ENCODE data around the gene TNNC2. TPM values are rescaled to one million over a fixed set of nuclear protein-coding genes. Genes with fewer than 3 reads are reported as not detected.

Gene TNNC2
- total and polyA plus RNA-seq, 2 donors from 2014 or later = 1.9 TPM; not detected in 1

DNA sequence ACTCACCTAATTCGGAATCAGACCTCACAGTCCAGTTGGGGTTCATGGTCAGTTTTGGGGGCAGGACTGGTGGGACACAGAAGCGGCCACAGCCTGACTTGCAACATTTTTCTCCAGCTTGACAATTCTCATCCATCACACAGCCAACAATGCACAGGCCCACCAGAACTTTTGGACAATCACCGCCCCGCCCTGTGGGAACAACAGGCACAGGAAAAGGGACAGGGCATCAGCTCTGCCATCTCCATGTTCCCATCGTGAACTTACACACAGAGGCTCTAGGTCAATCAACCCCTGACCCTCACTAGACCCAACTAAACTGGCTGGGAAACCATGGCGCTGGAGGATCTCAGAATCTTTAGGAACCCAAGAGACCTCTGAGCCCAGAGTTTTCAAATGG is 51.7 kb downstream of the TNNC2 start:
- no peak for DNase-seq
- Histone ChIP-seq H3K36me3 (ENCODE audit: control insufficient read depth in 2 of 3, insufficient read depth in 3 of 3, low read length in 3 of 3) (no peaks in the 10 kb centered on the region), H3K4me1 (ENCODE audit: control insufficient read depth in 2 of 3, insufficient read depth in 2 of 3, low read depth in 1 of 3, low read length in 3 of 3) (peaks cover 0 to 3% (median 3%) of the 10 kb centered on the region in 3 donors), H3K27me3 (ENCODE audit: control insufficient read depth, insufficient read depth, low read length) (no peaks in the 10 kb centered on the region), H3K27ac (ENCODE audit: low read depth in 2 of 2, low read length in 2 of 2) (no peak overlapping the region), H3K9ac (ENCODE audit: low read length in 3 of 3) (no peak overlapping the region), H3K9me3 (ENCODE audit: control insufficient read depth in 2 of 3, insufficient read depth in 1 of 3, low read length in 3 of 3) (no peaks in the 10 kb centered on the region), H3K4me3 (ENCODE audit: low read length in 3 of 3) (no peak overlapping the region)
- intact Hi-C loops (cut with DNase I) = loop anchor here (10.0 kb wide), 1 partner anchor 461 kb away; no protein-coding TSS in a partner anchor
- no peak for FAIRE-seq
- TF ChIP-seq, protein P1, sequence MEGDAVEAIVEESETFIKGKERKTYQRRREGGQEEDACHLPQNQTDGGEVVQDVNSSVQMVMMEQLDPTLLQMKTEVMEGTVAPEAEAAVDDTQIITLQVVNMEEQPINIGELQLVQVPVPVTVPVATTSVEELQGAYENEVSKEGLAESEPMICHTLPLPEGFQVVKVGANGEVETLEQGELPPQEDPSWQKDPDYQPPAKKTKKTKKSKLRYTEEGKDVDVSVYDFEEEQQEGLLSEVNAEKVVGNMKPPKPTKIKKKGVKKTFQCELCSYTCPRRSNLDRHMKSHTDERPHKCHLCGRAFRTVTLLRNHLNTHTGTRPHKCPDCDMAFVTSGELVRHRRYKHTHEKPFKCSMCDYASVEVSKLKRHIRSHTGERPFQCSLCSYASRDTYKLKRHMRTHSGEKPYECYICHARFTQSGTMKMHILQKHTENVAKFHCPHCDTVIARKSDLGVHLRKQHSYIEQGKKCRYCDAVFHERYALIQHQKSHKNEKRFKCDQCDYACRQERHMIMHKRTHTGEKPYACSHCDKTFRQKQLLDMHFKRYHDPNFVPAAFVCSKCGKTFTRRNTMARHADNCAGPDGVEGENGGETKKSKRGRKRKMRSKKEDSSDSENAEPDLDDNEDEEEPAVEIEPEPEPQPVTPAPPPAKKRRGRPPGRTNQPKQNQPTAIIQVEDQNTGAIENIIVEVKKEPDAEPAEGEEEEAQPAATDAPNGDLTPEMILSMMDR (IDR thresholded peaks at IDR 0.05; ENCODE audit: borderline replicate concordance, extremely low read depth, insufficient read depth) = no peak

DNA sequence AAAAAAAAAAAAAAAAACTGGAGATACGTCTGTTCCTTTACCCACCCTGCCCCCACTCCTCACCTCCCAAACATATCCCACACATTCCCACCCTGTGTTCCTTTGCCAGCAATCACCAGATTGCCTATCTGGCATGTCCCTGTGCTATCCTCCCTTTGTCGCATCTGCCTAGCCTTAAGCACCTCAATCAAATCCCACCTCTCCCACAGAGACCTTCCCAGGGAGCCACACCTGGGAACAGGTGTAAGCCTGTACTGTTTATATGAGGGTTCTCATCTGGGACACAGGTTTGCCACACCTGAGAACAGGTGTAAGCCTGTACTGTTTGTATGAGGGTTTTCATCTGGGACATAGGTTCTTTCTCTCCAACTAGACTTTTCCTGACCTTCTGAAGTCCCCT is 52.2 kb downstream of the TNNC2 start:
- FAIRE-seq (no peak), DNase-seq (no peak)
- Histone ChIP-seq H3K27ac (ENCODE audit: low read depth in 2 of 2, low read length in 2 of 2) (no peak overlapping the region), H3K27me3 (ENCODE audit: control insufficient read depth, insufficient read depth, low read length) (no peaks in the 10 kb centered on the region), H3K36me3 (ENCODE audit: control insufficient read depth in 2 of 3, insufficient read depth in 3 of 3, low read length in 3 of 3) (no peaks in the 10 kb centered on the region), H3K4me1 (ENCODE audit: control insufficient read depth in 2 of 3, insufficient read depth in 2 of 3, low read depth in 1 of 3, low read length in 3 of 3) (peaks cover 0 to 3% (median 3%) of the 10 kb centered on the region in 3 donors), H3K4me3 (ENCODE audit: low read length in 3 of 3) (no peak overlapping the region), H3K9ac (ENCODE audit: low read length in 3 of 3) (no peak overlapping the region), H3K9me3 (ENCODE audit: control insufficient read depth in 2 of 3, insufficient read depth in 1 of 3, low read length in 3 of 3) (no peaks in the 10 kb centered on the region)
- TF ChIP-seq, protein P1 (IDR thresholded peaks at IDR 0.05; ENCODE audit: borderline replicate concordance, extremely low read depth, insufficient read depth) = no peak
- intact Hi-C loops (cut with DNase I) = loop anchor here (10.0 kb wide), 1 partner anchor 460 kb away; no protein-coding TSS in a partner anchor

Other genes starting within 250 kb of the TNNC2 start
- gene WFDC8, start 248.0 kb downstream of the TNNC2 start, total RNA-seq = not detected
- not detected for gene WFDC8, start 248.0 kb downstream of the TNNC2 start, polyA plus RNA-seq (ENCODE audit: insufficient read depth, low read depth, low replicate concordance)
- gene WFDC10A, start 197.6 kb downstream of the TNNC2 start, total RNA-seq = not detected
- not detected for gene WFDC10A, start 197.6 kb downstream of the TNNC2 start, polyA plus RNA-seq (ENCODE audit: insufficient read depth, low read depth, low replicate concordance)
- not detected for gene WFDC9, start 196.0 kb downstream of the TNNC2 start, total RNA-seq
- not detected for gene WFDC9, start 196.0 kb downstream of the TNNC2 start, polyA plus RNA-seq (ENCODE audit: insufficient read depth, low read depth, low replicate concordance)
- gene WFDC11, start 157.1 kb downstream of the TNNC2 start, total RNA-seq = not detected
- not detected for gene WFDC11, start 157.1 kb downstream of the TNNC2 start, polyA plus RNA-seq (ENCODE audit: insufficient read depth, low read depth, low replicate concordance)
- gene WFDC13, start 125.3 kb downstream of the TNNC2 start, total RNA-seq = not detected
- gene WFDC13, start 125.3 kb downstream of the TNNC2 start, polyA plus RNA-seq (ENCODE audit: insufficient read depth, low read depth, low replicate concordance) = not detected
- gene WFDC10B, start 122.3 kb downstream of the TNNC2 start, total RNA-seq = 0.60 TPM
- gene WFDC10B, start 122.3 kb downstream of the TNNC2 start, polyA plus RNA-seq (ENCODE audit: insufficient read depth, low read depth, low replicate concordance) = not detected
- not detected for gene SPINT4, start 105.0 kb downstream of the TNNC2 start, total RNA-seq
- not detected for gene SPINT4, start 105.0 kb downstream of the TNNC2 start, polyA plus RNA-seq (ENCODE audit: insufficient read depth, low read depth, low replicate concordance)
- 1.2 TPM for gene WFDC3, start 35.4 kb downstream of the TNNC2 start, total RNA-seq
- gene WFDC3, start 35.4 kb downstream of the TNNC2 start, polyA plus RNA-seq (ENCODE audit: insufficient read depth, low read depth, low replicate concordance) = 7.7 TPM
- 26.4 TPM for gene DNTTIP1, start 35.4 kb downstream of the TNNC2 start, total RNA-seq
- gene DNTTIP1, start 35.4 kb downstream of the TNNC2 start, polyA plus RNA-seq (ENCODE audit: insufficient read depth, low read depth, low replicate concordance) = 34.7 TPM
- 2.4 TPM for gene UBE2C, start 14.7 kb downstream of the TNNC2 start, total RNA-seq
- 2.0 TPM for gene UBE2C, start 14.7 kb downstream of the TNNC2 start, polyA plus RNA-seq (ENCODE audit: insufficient read depth, low read depth, low replicate concordance)
- gene SNX21, start 6.5 kb upstream of the TNNC2 start, total RNA-seq = 23.2 TPM
- 35.6 TPM for gene SNX21, start 6.5 kb upstream of the TNNC2 start, polyA plus RNA-seq (ENCODE audit: insufficient read depth, low read depth, low replicate concordance)
- gene ACOT8, start 30.1 kb upstream of the TNNC2 start, total RNA-seq = 22.1 TPM
- 71.0 TPM for gene ACOT8, start 30.1 kb upstream of the TNNC2 start, polyA plus RNA-seq (ENCODE audit: insufficient read depth, low read depth, low replicate concordance)
- gene ZSWIM3, start 30.3 kb upstream of the TNNC2 start, total RNA-seq = 3.2 TPM
- gene ZSWIM3, start 30.3 kb upstream of the TNNC2 start, polyA plus RNA-seq (ENCODE audit: insufficient read depth, low read depth, low replicate concordance) = 2.6 TPM
- 13.1 TPM for gene ZSWIM1, start 53.9 kb upstream of the TNNC2 start, total RNA-seq
- gene ZSWIM1, start 53.9 kb upstream of the TNNC2 start, polyA plus RNA-seq (ENCODE audit: insufficient read depth, low read depth, low replicate concordance) = 6.7 TPM
- 6.7 TPM for gene SPATA25, start 60.3 kb upstream of the TNNC2 start, total RNA-seq
- 6.7 TPM for gene SPATA25, start 60.3 kb upstream of the TNNC2 start, polyA plus RNA-seq (ENCODE audit: insufficient read depth, low read depth, low replicate concordance)
- 27.5 TPM for gene NEURL2, start 63.9 kb upstream of the TNNC2 start, total RNA-seq
- 37.3 TPM for gene NEURL2, start 63.9 kb upstream of the TNNC2 start, polyA plus RNA-seq (ENCODE audit: insufficient read depth, low read depth, low replicate concordance)
- 180 TPM for gene CTSA, start 64.0 kb upstream of the TNNC2 start, total RNA-seq
- 408 TPM for gene CTSA, start 64.0 kb upstream of the TNNC2 start, polyA plus RNA-seq (ENCODE audit: insufficient read depth, low read depth, low replicate concordance)
- gene PLTP, start 84.8 kb upstream of the TNNC2 start, total RNA-seq = 345 TPM
- gene PLTP, start 84.8 kb upstream of the TNNC2 start, polyA plus RNA-seq (ENCODE audit: insufficient read depth, low read depth, low replicate concordance) = 790 TPM
- gene PCIF1, start 107.4 kb upstream of the TNNC2 start, total RNA-seq = 43.1 TPM
- gene PCIF1, start 107.4 kb upstream of the TNNC2 start, polyA plus RNA-seq (ENCODE audit: insufficient read depth, low read depth, low replicate concordance) = 27.4 TPM
- gene ZNF335, start 144.9 kb upstream of the TNNC2 start, total RNA-seq = 22.3 TPM
- 5.7 TPM for gene ZNF335, start 144.9 kb upstream of the TNNC2 start, polyA plus RNA-seq (ENCODE audit: insufficient read depth, low read depth, low replicate concordance)
- gene MMP9, start 181.6 kb upstream of the TNNC2 start, total RNA-seq = 6.6 TPM
- gene MMP9, start 181.6 kb upstream of the TNNC2 start, polyA plus RNA-seq (ENCODE audit: insufficient read depth, low read depth, low replicate concordance) = not detected
- 2.0 TPM for gene SLC12A5, start 201.9 kb upstream of the TNNC2 start, total RNA-seq
- 2.5 TPM for gene SLC12A5, start 201.9 kb upstream of the TNNC2 start, polyA plus RNA-seq (ENCODE audit: insufficient read depth, low read depth, low replicate concordance)

Data from kidney (tissue), 14 donors.